ENCODE measurements around the gene SESN1.

GRCh38 chr6:109019911-109020310 is 74.7 kb downstream of the SESN1 start:
- TF ChIP-seq CTCF (IDR thresholded peaks at IDR 0.05) (no peak), EZH2phosphoT487 (IDR thresholded peaks at IDR 0.05) (no peak), EZH2 (IDR thresholded peaks at IDR 0.05) (no peak)

Measured in neural progenitor cell (in vitro differentiated cells).